OCI-LY7 (cell line): Measurements from ENCODE around the gene RNF224. TPM values are rescaled to one million over a fixed set of nuclear protein-coding genes. Genes with fewer than 3 reads are reported as not detected.

Source experiments
- BruUV-seq: library from RNA; stranded (reverse); fragments of 400-500 nt; replicated peaks from 2 replicates; lab custom pipeline; 2021; lab: Mats Ljungman, UMichigan
- CTCF ChIA-PET: fragments of 300-600 bp; sonication (Branson Sonifier 250); formaldehyde crosslinking; loops from one replicate; lab custom pipeline; 2022; ENCODE audit warnings: antibody characterized with exemption; ENCODE audit not compliant: unreplicated experiment; lab: Charles Lee
- POLR2A ChIA-PET: fragments of 300-600 bp; sonication (Branson Sonifier 250); formaldehyde crosslinking; loops from one replicate; lab custom pipeline; 2022; ENCODE audit warnings: antibody characterized with exemption; lab: Charles Lee
- DNase-seq: peaks from one replicate; pipeline ENCODE4 v3.0.0-alpha.2; 2015; ENCODE audit warnings: low spot score
- H2AFZ ChIP-seq: fragments of 200-600 bp; sonication (generic), shearing (Covaris generic); 2 replicates; pipeline ENCODE4 v1.6.1; 2014; ENCODE audit warnings: mild to moderate bottlenecking, antibody characterized with exemption, low read length, moderate library complexity
- H3K27ac ChIP-seq: fragments of 200-600 bp; sonication (generic); 2 replicates; pipeline ENCODE4 v1.5.1; 2014; ENCODE audit warnings: mixed run types, low read depth, mild to moderate bottlenecking, moderate library complexity, low read length, inconsistent platforms; ENCODE audit not compliant: poor library complexity, severe bottlenecking
- H3K36me3 ChIP-seq: fragments of 200-600 bp; sonication (generic); 2 replicates; pipeline ENCODE4 v1.6.1; 2014; ENCODE audit warnings: mild to moderate bottlenecking, antibody characterized with exemption, low read length, moderate library complexity, mixed read lengths; ENCODE audit not compliant: insufficient read depth
- H3K4me1 ChIP-seq: fragments of 200-600 bp; sonication (generic); 2 replicates; pipeline ENCODE4 v1.5.1; 2014; ENCODE audit warnings: mild to moderate bottlenecking, low read length; ENCODE audit not compliant: insufficient read depth, poor library complexity, severe bottlenecking
- H3K4me2 ChIP-seq: fragments of 200-600 bp; sonication (generic); 2 replicates; pipeline ENCODE4 v1.6.1; 2014; ENCODE audit warnings: mild to moderate bottlenecking, low read length
- H3K4me3 ChIP-seq: fragments of 200-600 bp; sonication (generic); 2 replicates; pipeline ENCODE4 v1.5.1; 2014; ENCODE audit warnings: mild to moderate bottlenecking, low read depth, low read length; ENCODE audit not compliant: poor library complexity, severe bottlenecking
- H3K79me2 ChIP-seq: fragments of 200-600 bp; sonication (generic); 2 replicates; pipeline ENCODE4 v1.6.1; 2016; ENCODE audit warnings: low read depth, mild to moderate bottlenecking, low read length, moderate library complexity, mixed read lengths; ENCODE audit not compliant: insufficient read depth
- H3K9me2 ChIP-seq: fragments of 200-600 bp; sonication (generic); 2 replicates; pipeline ENCODE4 v1.6.1; 2016; ENCODE audit warnings: mild to moderate bottlenecking, low read length, mixed read lengths; ENCODE audit not compliant: insufficient read depth
- H3K9me3 ChIP-seq: fragments of 200-600 bp; sonication (generic); 2 replicates; pipeline ENCODE4 v1.6.1; 2014; ENCODE audit warnings: mild to moderate bottlenecking, mixed run types, low read length, mixed read lengths
- H4K20me1 ChIP-seq: fragments of 200-600 bp; sonication (generic); 2 replicates; pipeline ENCODE4 v1.6.1; 2014; ENCODE audit warnings: mild to moderate bottlenecking, antibody characterized with exemption, low read length, moderate library complexity, mixed read lengths; ENCODE audit not compliant: insufficient read depth
- CTCF ChIP-seq: fragments of 200-600 bp; sonication (generic); conservative IDR thresholded peaks from 2 replicates; pipeline ENCODE4 v1.5.1; 2014; ENCODE audit warnings: mild to moderate bottlenecking, antibody characterized with exemption, low read length, moderate library complexity, mixed read lengths
- EZH2phosphoT487 ChIP-seq: fragments of 200-600 bp; sonication (generic); IDR thresholded peaks from 2 replicates; pipeline ENCODE4 v1.6.1; 2018; ENCODE audit warnings: low read depth, borderline replicate concordance, mild to moderate bottlenecking, mixed run types, antibody characterized with exemption, low read length, moderate library complexity, mixed read lengths
- intact Hi-C: fragments of 100-400 bp; cut with micrococcal nuclease; formaldehyde crosslinking; loops from one replicate; pipeline ENCODE4 v1.10.0; 2022; ENCODE audit not compliant: unreplicated experiment
- total RNA-seq, 2 experiments: library from RNA; depleted of rRNA in 1 of 2; stranded (reverse); fragments of >200 nt in 1 of 2; shearing (Covaris generic) in 1 of 2; gene quantifications; 2 replicates each; pipeline ENCODE4 v1.2.3, GENCODE V29; 2014 to 2022

RNF224 gene
- total RNA-seq, 2 experiments from 2014 or later = 0.13 to 0.30 TPM

DNA sequence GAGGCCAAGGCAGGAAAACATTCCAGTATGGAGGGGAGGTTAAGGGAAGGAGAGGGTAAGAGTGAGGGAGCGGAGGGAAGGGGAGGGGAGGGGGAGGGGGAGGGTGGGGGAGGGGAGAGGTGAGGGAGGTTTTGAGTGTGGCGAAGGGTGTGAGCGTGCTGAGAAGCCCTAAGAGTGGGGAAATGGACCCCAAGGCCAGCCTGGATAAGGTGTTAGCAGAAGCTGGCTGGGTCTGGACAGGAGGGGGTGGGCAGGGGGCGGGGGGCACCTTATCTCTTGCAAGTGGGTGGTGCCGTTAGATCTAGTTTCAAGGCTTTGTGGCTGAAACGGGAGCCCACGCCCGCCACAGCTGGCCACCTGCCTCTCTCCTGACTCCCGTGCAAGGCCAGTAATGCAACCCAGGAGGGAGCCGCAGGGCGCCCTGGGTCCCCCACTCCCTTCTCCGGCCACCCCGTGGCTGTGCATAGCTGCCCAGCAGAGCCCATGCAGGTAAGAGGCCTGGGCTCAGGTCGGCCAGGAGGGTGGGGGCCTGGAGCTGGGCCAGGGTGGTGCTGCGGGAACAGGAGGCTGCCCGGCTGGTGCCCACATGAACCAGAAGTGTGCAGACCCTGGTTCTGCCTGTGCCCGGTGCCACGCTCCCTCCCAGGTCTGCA is 677 bp downstream of the RNF224 start:
- Histone ChIP-seq H3K36me3 (no peaks in the 10 kb centered on the region), H4K20me1 (no peaks in the 10 kb centered on the region), H3K9me2 (no peaks in the 10 kb centered on the region), H3K4me2 (no peak overlapping the region), H3K4me3 (no peak overlapping the region), H2AFZ (no peak overlapping the region), H3K9me3 (no peaks in the 10 kb centered on the region), H3K4me1 (peaks cover 13% of the 10 kb centered on the region), H3K27ac (no peak overlapping the region), H3K79me2 (no peaks in the 10 kb centered on the region)
- POLR2A ChIA-PET = interaction anchor here (0.6 kb wide), 1 partner anchor 77 kb away, joined by 5 read pairs; no protein-coding TSS in a partner anchor
- intact Hi-C loops = loop anchor here (1.0 to 2.0 kb wide), 4 partner anchors 28 to 182 kb away; partner anchors contain the start of genes NPDC1 and TPRN
- CTCF ChIA-PET = no interaction called here
- no TSS peak for BruUV-seq
- no peak for TF ChIP-seq EZH2phosphoT487
- peak; percentile 10; the same call in 1 of the 2 replicates for TF ChIP-seq CTCF
- no peak for DNase-seq

- H3K4me2 ChIP-seq = no peak overlapping the region
- H3K4me3 ChIP-seq = no peak overlapping the region
- ChIA-PET POLR2A (no interaction called here), CTCF (no interaction called here)
- H3K9me2 ChIP-seq = no peaks in the 10 kb centered on the region
- no peak overlapping the region for H2AFZ ChIP-seq
- no peaks in the 10 kb centered on the region for H3K79me2 ChIP-seq
- BruUV-seq = no TSS peak
- peaks cover 11% of the 10 kb centered on the region for H3K4me1 ChIP-seq
- no peaks in the 10 kb centered on the region for H4K20me1 ChIP-seq
- no peak for DNase-seq
- no peaks in the 10 kb centered on the region for H3K36me3 ChIP-seq
- intact Hi-C loops = no loop called here
- H3K9me3 ChIP-seq = no peaks in the 10 kb centered on the region
- no peak overlapping the region for H3K27ac ChIP-seq
- TF ChIP-seq EZH2phosphoT487 (no peak), CTCF (no peak)
Measured at GRCh38 chr9:137228506-137228967, 1.2 kb downstream of the RNF224 start.
